ENCODE results near the gene KIF18A.
"Not testable (repeated sequence)": the region's sequence is repeated elsewhere in the genome, so short reads cannot be mapped to it uniquely, and the experiment has no call there.

Gene KIF18A
- total RNA-seq: 1.9 to 18.4 (median 6.1) reads per million in 17 experiments

GRCh38 chr11:28107750-28108618 lies at the start of gene KIF18A, which contains the start of gene METTL15:
KIF18A (minus strand) TSS chr11:28108156; CDS start chr11:28097947, 10,209 bp downstream.
METTL15 (plus strand) TSS chr11:28108388; CDS start chr11:28113335, 4,947 bp downstream.
- DNase-seq: peak; percentile 99 to 100 (median 100)

GRCh38 chr11:28153586-28153985 lies 45.6 kb upstream of the KIF18A start:
- no peak for DNase-seq

- no peak for DNase-seq
Measured at GRCh38 chr11:28152743-28153142, 44.8 kb upstream of the KIF18A start.

- DNase-seq: no peak
Measured at GRCh38 chr11:28146123-28146751, 38.3 kb upstream of the KIF18A start.

GRCh38 chr11:28144808-28145207 lies 36.9 kb upstream of the KIF18A start:
- DNase-seq: no peak

GRCh38 chr11:28142724-28143123 lies 34.8 kb upstream of the KIF18A start:
- no peak for DNase-seq

GRCh38 chr11:28140689-28141455 lies 32.9 kb upstream of the KIF18A start:
- no peak for DNase-seq

GRCh38 chr11:28139841-28140415 lies 32.0 kb upstream of the KIF18A start:
- no peak for DNase-seq

- no peak for DNase-seq
Measured at GRCh38 chr11:28137832-28138231, 29.9 kb upstream of the KIF18A start.

- no peak for DNase-seq
Measured at GRCh38 chr11:28137366-28137765, 29.4 kb upstream of the KIF18A start.

- DNase-seq: not testable (repeated sequence)
Measured at GRCh38 chr11:28136157-28136556, 28.2 kb upstream of the KIF18A start.

- DNase-seq: no peak
Measured at GRCh38 chr11:28133146-28133545, 25.2 kb upstream of the KIF18A start.

- no peak for DNase-seq
Measured at GRCh38 chr11:28132548-28132947, 24.6 kb upstream of the KIF18A start.

GRCh38 chr11:28123151-28123581 lies 15.2 kb upstream of the KIF18A start:
- DNase-seq: no peak

- no peak for DNase-seq
Measured at GRCh38 chr11:28117712-28118111, 9.8 kb upstream of the KIF18A start.

GRCh38 chr11:28114731-28115130 lies 6.8 kb upstream of the KIF18A start:
- DNase-seq: no peak

GRCh38 chr11:28114116-28114515 lies 6.2 kb upstream of the KIF18A start:
- no peak for DNase-seq

- peak in 3 of 4 experiments; percentile 15 to 32 (median 26) for DNase-seq
Measured at GRCh38 chr11:28110821-28111200, 2.9 kb upstream of the KIF18A start.

GRCh38 chr11:28110108-28110820 lies 2.3 kb upstream of the KIF18A start:
- peak; percentile 78 to 87 (median 82) for DNase-seq

GRCh38 chr11:28108958-28109357 lies 1.0 kb upstream of the KIF18A start:
- DNase-seq: peak in 1 of 4 experiments; percentile 2

- DNase-seq: peak in 1 of 4 experiments; percentile 2
Measured at GRCh38 chr11:28107191-28107749, 686 bp downstream of the KIF18A start.
